ENCODE results near the gene HABP4.

HABP4 gene

GRCh38 chr9:96522366-96522765, 72.4 kb downstream of the HABP4 start:
- DNase-seq (ENCODE audit: low read depth in 2 of 2), result no peak

- no peak for DNase-seq (ENCODE audit: low read depth in 2 of 2)
Measured at GRCh38 chr9:96523374-96523773, 73.4 kb downstream of the HABP4 start.

GRCh38 chr9:96524045-96524444, 74.1 kb downstream of the HABP4 start:
- no peak for DNase-seq (ENCODE audit: low read depth in 2 of 2)

- DNase-seq (ENCODE audit: low read depth in 2 of 2), result no peak
Measured at GRCh38 chr9:96524764-96525163, 74.8 kb downstream of the HABP4 start.

GRCh38 chr9:96532173-96532572, 82.2 kb downstream of the HABP4 start:
- no peak for DNase-seq (ENCODE audit: low read depth in 2 of 2)

- DNase-seq (ENCODE audit: low read depth in 2 of 2), result no peak
Measured at GRCh38 chr9:96540106-96540505, 90.1 kb downstream of the HABP4 start.

Measured in stimulated activated CD4-positive, alpha-beta T cell treated with anti-CD3 and anti-CD28 coated beads, Interleukin-15, amount 100 ng/mL, for 48 hours (primary cell).